Measurements from ENCODE around the gene TIE1. TPM values are rescaled to one million over a fixed set of nuclear protein-coding genes. Genes with fewer than 3 reads are reported as not detected.

Gene TIE1
- total and polyA plus RNA-seq, 9 of the 15 experiments (the other 6 are each of a cell fraction or from before 2014, with no cell fraction given): 0.07 to 0.49 (median 0.14) TPM; not detected in 4

DNA sequence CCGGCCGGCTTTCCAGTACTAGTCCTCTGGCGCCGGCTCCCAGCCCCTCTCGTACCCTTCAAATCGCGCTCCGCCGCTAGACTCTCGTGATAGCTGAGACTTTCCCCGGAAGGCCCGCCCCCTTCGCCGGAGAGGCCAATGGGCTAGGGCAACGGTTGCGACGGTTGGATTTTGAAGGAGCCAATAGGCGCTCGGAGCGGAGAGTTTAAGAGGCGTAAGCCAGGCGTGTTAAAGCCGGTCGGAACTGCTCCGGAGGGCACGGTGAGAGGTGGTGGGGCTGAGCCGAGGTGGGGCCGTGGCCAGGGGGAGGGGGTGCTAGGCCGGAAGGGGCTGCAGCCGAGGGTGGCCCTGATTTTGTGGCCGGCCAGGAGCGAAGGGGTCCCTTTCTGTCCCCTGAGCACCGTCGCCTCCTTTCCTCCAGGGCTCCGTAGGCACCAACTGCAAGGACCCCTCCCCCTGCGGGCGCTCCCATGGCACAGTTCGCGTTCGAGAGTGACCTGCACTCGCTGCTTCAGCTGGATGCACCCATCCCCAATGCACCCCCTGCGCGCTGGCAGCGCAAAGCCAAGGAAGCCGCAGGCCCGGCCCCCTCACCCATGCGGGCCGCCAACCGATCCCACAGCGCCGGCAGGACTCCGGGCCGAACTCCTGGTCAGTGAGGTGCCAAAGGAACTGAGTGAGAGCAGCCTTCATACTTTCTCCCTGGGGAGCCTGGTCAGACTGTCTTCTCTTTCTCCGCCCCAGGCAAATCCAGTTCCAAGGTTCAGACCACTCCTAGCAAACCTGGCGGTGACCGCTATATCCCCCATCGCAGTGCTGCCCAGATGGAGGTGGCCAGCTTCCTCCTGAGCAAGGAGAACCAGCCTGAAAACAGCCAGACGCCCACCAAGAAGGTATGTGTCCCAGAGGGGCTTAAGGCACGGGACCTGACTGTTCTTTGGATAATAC is 58.2 kb downstream of the TIE1 start, which contains the start of gene CDC20 (continued):
- TF ChIP-seq, protein P1, sequence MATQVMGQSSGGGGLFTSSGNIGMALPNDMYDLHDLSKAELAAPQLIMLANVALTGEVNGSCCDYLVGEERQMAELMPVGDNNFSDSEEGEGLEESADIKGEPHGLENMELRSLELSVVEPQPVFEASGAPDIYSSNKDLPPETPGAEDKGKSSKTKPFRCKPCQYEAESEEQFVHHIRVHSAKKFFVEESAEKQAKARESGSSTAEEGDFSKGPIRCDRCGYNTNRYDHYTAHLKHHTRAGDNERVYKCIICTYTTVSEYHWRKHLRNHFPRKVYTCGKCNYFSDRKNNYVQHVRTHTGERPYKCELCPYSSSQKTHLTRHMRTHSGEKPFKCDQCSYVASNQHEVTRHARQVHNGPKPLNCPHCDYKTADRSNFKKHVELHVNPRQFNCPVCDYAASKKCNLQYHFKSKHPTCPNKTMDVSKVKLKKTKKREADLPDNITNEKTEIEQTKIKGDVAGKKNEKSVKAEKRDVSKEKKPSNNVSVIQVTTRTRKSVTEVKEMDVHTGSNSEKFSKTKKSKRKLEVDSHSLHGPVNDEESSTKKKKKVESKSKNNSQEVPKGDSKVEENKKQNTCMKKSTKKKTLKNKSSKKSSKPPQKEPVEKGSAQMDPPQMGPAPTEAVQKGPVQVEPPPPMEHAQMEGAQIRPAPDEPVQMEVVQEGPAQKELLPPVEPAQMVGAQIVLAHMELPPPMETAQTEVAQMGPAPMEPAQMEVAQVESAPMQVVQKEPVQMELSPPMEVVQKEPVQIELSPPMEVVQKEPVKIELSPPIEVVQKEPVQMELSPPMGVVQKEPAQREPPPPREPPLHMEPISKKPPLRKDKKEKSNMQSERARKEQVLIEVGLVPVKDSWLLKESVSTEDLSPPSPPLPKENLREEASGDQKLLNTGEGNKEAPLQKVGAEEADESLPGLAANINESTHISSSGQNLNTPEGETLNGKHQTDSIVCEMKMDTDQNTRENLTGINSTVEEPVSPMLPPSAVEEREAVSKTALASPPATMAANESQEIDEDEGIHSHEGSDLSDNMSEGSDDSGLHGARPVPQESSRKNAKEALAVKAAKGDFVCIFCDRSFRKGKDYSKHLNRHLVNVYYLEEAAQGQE (IDR thresholded peaks at IDR 0.05; ENCODE audit: borderline replicate concordance): peak; percentile 98
- TF ChIP-seq, protein P1 (CRISPR knock-in tag; IDR thresholded peaks at IDR 0.05; ENCODE audit: low read depth): no peak
- peak; percentile 81 for TF ChIP-seq PRDM10 (IDR thresholded peaks at IDR 0.05; ENCODE audit: partially characterized antibody)
- peak; percentile 83 for TF ChIP-seq FOS (IDR thresholded peaks at IDR 0.05; ENCODE audit: extremely low read depth, insufficient read length)
- TF ChIP-seq TAL1 (IDR thresholded peaks at IDR 0.05): no peak
- TF ChIP-seq NFIC (IDR thresholded peaks at IDR 0.05): 0 out of 2 replicates have a peak, but pooled peaks have one; percentile 4
- TF ChIP-seq NRF1 (conservative IDR thresholded peaks at IDR 0.05 in 1 of 2, IDR thresholded peaks at IDR 0.05 in 1 of 2): peak; percentile 51 to 58; a peak in 3 of 4 replicates
- TF ChIP-seq TAF1 (IDR thresholded peaks at IDR 0.05; ENCODE audit: control insufficient read depth, extremely low read depth, insufficient read depth, low read length, severe bottlenecking): peak; percentile 59
- TF ChIP-seq MYBL2 (IDR thresholded peaks at IDR 0.05; ENCODE audit: low read depth): peak; percentile 100
- TF ChIP-seq MYBL2 (CRISPR knock-in tag; IDR thresholded peaks at IDR 0.05; ENCODE audit: borderline replicate concordance): peak; percentile 97; the same call in 1 of the 2 replicates
- TF ChIP-seq ZNF274 (IDR thresholded peaks at IDR 0.05; ENCODE audit: borderline replicate concordance, low read depth, low read length): no peak
- TF ChIP-seq KDM5B (IDR thresholded peaks at IDR 0.05; ENCODE audit: insufficient replicate concordance, low read depth, low read length): peak; percentile 86
- TF ChIP-seq THAP7 (CRISPR knock-in tag; IDR thresholded peaks at IDR 0.05): no peak
- TF ChIP-seq SP1 (CRISPR knock-in tag; IDR thresholded peaks at IDR 0.05): peak; percentile 67
